Measurements from ENCODE around the gene SEC23A. TPM values are rescaled to one million over a fixed set of nuclear protein-coding genes. Genes with fewer than 3 reads are reported as not detected.
A peak's percentile ranks its signal among the peaks of the same experiment; 100 is the strongest.

Gene SEC23A
- total and polyA plus RNA-seq, 2 of the 13 experiments (the other 11 are each of a cell fraction or from before 2014, with no cell fraction given), result 403 to 887 TPM

- TF ChIP-seq REPIN1 (CRISPR knock-in tag; IDR thresholded peaks at IDR 0.05; ENCODE audit: borderline replicate concordance, low read depth) (no peak), ZNF740 (CRISPR knock-in tag; IDR thresholded peaks at IDR 0.05) (no peak), ZBTB21 (CRISPR knock-in tag; IDR thresholded peaks at IDR 0.05) (no peak), ARNT (IDR thresholded peaks at IDR 0.05) (no peak), HDAC2 (CRISPR knock-in tag; IDR thresholded peaks at IDR 0.05) (no peak), THAP7 (CRISPR knock-in tag; IDR thresholded peaks at IDR 0.05) (no peak), FOXK1 (CRISPR knock-in tag; IDR thresholded peaks at IDR 0.05; ENCODE audit: borderline replicate concordance, low read depth) (no peak), RFXANK (CRISPR knock-in tag; IDR thresholded peaks at IDR 0.05) (no peak), AHR (CRISPR knock-in tag; IDR thresholded peaks at IDR 0.05) (no peak), ZSCAN22 (CRISPR knock-in tag; IDR thresholded peaks at IDR 0.05) (no peak), ZNF549 (CRISPR knock-in tag; IDR thresholded peaks at IDR 0.05) (no peak), KAT8 (CRISPR knock-in tag; IDR thresholded peaks at IDR 0.05) (no peak), ZFP36L2 (CRISPR knock-in tag; IDR thresholded peaks at IDR 0.05) (no peak), PCBP2 (optimal IDR thresholded peaks at IDR 0.05; ENCODE audit: low read depth, low read length, poor library complexity, severe bottlenecking) (no peak), CC2D1A (CRISPR knock-in tag; IDR thresholded peaks at IDR 0.05) (no peak), SMARCC2 (IDR thresholded peaks at IDR 0.05) (no peak), SRSF9 (IDR thresholded peaks at IDR 0.05; ENCODE audit: borderline replicate concordance, insufficient read depth, low read depth, low read length, poor library complexity, severe bottlenecking) (no peak), MXD1 (CRISPR knock-in tag; IDR thresholded peaks at IDR 0.05) (no peak), NFKB2 (CRISPR knock-in tag; IDR thresholded peaks at IDR 0.05; ENCODE audit: borderline replicate concordance) (peak; percentile 64; the same call in 1 of the 2 replicates), ZNF816 (CRISPR knock-in tag; IDR thresholded peaks at IDR 0.05; ENCODE audit: borderline replicate concordance) (no peak), ZMAT3 (CRISPR knock-in tag; conservative IDR thresholded peaks at IDR 0.05) (no peak), PATZ1 (CRISPR knock-in tag; IDR thresholded peaks at IDR 0.05) (no peak), ZNF556 (CRISPR knock-in tag; IDR thresholded peaks at IDR 0.05; ENCODE audit: borderline replicate concordance) (no peak), ZBTB25 (CRISPR knock-in tag; IDR thresholded peaks at IDR 0.05) (no peak), ZNF576 (CRISPR knock-in tag; IDR thresholded peaks at IDR 0.05) (no peak), SOX6 (IDR thresholded peaks at IDR 0.05) (no peak), SOX6 (CRISPR knock-in tag; IDR thresholded peaks at IDR 0.05) (no peak), ZNF362 (CRISPR knock-in tag; IDR thresholded peaks at IDR 0.05; ENCODE audit: borderline replicate concordance) (no peak)
These were observed 72.8 kb downstream of the SEC23A start (continued) for GRCh38 chr14:39030209-39030608.
